GM12878 (cell line): ENCODE measurements around the gene SLU7. TPM values are rescaled to one million over a fixed set of nuclear protein-coding genes. Genes with fewer than 3 reads are reported as not detected.
A peak's percentile ranks its signal among the peaks of the same experiment; 100 is the strongest.

ENCODE experiments used
- ATF7 ChIP-seq: fragments of 450-650 bp; IDR thresholded peaks from 2 replicates; pipeline ENCODE4 v1.6.1; 2016; ENCODE audit warnings: low read depth, mild to moderate bottlenecking
- BCL11A ChIP-seq: IDR thresholded peaks from 2 replicates; pipeline ENCODE4 v1.6.1; 2011; ENCODE audit warnings: low read depth, low read length
- BRCA1 ChIP-seq: IDR thresholded peaks from 2 replicates; pipeline ENCODE4 v1.6.1; 2011; ENCODE audit warnings: low read depth, low read length, improper control_type of control experiment
- HDAC6 ChIP-seq: fragments of 200-600 bp; sonication (generic); IDR thresholded peaks from one replicate; pipeline ENCODE4 v1.8.0; 2017; ENCODE audit warnings: antibody characterized with exemption; ENCODE audit not compliant: unreplicated experiment
- HDGF ChIP-seq: fragments of 450-650 bp; IDR thresholded peaks from 2 replicates; pipeline ENCODE4 v1.6.1; 2016; ENCODE audit warnings: antibody characterized with exemption
- IKZF1 ChIP-seq: fragments of 450-650 bp; conservative IDR thresholded peaks from 2 replicates; pipeline ENCODE4 v1.6.1; 2017; ENCODE audit warnings: antibody characterized with exemption, mild to moderate bottlenecking
- PML ChIP-seq: IDR thresholded peaks from 2 replicates; pipeline ENCODE4 v1.6.1; 2012; ENCODE audit warnings: low read length, inconsistent platforms
- RELA ChIP-seq: fragments of 450-650 bp; IDR thresholded peaks from 2 replicates; pipeline ENCODE4 v1.8.0; 2014; ENCODE audit warnings: borderline replicate concordance; ENCODE audit not compliant: partially characterized antibody
- ZBED1 ChIP-seq: IDR thresholded peaks from 2 replicates; pipeline ENCODE4 v1.6.1; 2016; ENCODE audit warnings: borderline replicate concordance
- ZNF687 ChIP-seq: fragments of 450-650 bp; IDR thresholded peaks from 2 replicates; pipeline ENCODE4 v1.6.1; 2017; ENCODE audit warnings: mild to moderate bottlenecking, moderate library complexity
- polyA plus RNA-seq, 11 experiments: library from polyadenylated mRNA; depleted of rRNA in 4 of 11; unstranded in 6 of 11; stranded (reverse) in 5 of 11; fragments of >200 nt; fragmentation: Nextera tagmentation in 4 of 11; fragmentation: Illumina TruSeq in 1 of 11; extraction: Ambion mirVana in 4 of 11; extraction: Trizol in 1 of 11; gene quantifications; 1 replicate in 1 of 11; 2 replicates in 10 of 11; pipeline versions ENCODE4 v1.2.1 to v1.2.3, GENCODE V29; 2011 to 2016; ENCODE audit warnings: inconsistent platforms in 2 of 11, missing spikeins in 2 of 11, low read depth in 1 of 11
- total RNA-seq, 4 experiments: library from RNA; depleted of rRNA in 3 of 4; stranded (reverse); fragments of >200 nt in 3 of 4; fragmentation: Illumina TruSeq in 1 of 4; extraction: Trizol in 1 of 4; gene quantifications; 2 replicates each; pipeline versions ENCODE4 v1.2.1 to v1.2.3, GENCODE V29; 2013 to 2021
- TF ChIP-seq, protein P1 (sequence below): IDR thresholded peaks from 2 replicates; pipeline ENCODE4 v1.6.1; 2011; ENCODE audit warnings: borderline replicate concordance, low read depth, mild to moderate bottlenecking, moderate library complexity, low read length; ENCODE audit not compliant: insufficient read depth, poor library complexity, severe bottlenecking
- TF ChIP-seq, protein P2 (sequence below): fragments of 450-650 bp; IDR thresholded peaks from 2 replicates; pipeline ENCODE4 v1.6.1; 2017; ENCODE audit warnings: mild to moderate bottlenecking, moderate library complexity
- TF ChIP-seq, protein P3 (sequence below): IDR thresholded peaks from 2 replicates; pipeline ENCODE4 v1.6.1; 2012; ENCODE audit warnings: improper control_type of control experiment, low read depth, low read length; ENCODE audit not compliant: insufficient replicate concordance

SLU7 gene
- total and polyA plus RNA-seq, 10 of the 15 experiments (the other 5 are each of a cell fraction or from before 2014, with no cell fraction given) = 32.7 to 55.2 (median 46.6) TPM

GRCh38 chr5:160450164-160450932 lies 31.5 kb upstream of the SLU7 start (continued):
- no peak for TF ChIP-seq ZBED1
- peak; percentile 64 for TF ChIP-seq IKZF1
- peak; percentile 29; the same call in 1 of the 2 replicates for TF ChIP-seq BCL11A
- TF ChIP-seq, protein P1, sequence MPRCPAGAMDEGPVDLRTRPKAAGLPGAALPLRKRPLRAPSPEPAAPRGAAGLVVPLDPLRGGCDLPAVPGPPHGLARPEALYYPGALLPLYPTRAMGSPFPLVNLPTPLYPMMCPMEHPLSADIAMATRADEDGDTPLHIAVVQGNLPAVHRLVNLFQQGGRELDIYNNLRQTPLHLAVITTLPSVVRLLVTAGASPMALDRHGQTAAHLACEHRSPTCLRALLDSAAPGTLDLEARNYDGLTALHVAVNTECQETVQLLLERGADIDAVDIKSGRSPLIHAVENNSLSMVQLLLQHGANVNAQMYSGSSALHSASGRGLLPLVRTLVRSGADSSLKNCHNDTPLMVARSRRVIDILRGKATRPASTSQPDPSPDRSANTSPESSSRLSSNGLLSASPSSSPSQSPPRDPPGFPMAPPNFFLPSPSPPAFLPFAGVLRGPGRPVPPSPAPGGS = no peak
- no peak for TF ChIP-seq BRCA1
- no peak for TF ChIP-seq HDAC6
- no peak for TF ChIP-seq RELA
- no peak for TF ChIP-seq PML
- TF ChIP-seq, protein P2, sequence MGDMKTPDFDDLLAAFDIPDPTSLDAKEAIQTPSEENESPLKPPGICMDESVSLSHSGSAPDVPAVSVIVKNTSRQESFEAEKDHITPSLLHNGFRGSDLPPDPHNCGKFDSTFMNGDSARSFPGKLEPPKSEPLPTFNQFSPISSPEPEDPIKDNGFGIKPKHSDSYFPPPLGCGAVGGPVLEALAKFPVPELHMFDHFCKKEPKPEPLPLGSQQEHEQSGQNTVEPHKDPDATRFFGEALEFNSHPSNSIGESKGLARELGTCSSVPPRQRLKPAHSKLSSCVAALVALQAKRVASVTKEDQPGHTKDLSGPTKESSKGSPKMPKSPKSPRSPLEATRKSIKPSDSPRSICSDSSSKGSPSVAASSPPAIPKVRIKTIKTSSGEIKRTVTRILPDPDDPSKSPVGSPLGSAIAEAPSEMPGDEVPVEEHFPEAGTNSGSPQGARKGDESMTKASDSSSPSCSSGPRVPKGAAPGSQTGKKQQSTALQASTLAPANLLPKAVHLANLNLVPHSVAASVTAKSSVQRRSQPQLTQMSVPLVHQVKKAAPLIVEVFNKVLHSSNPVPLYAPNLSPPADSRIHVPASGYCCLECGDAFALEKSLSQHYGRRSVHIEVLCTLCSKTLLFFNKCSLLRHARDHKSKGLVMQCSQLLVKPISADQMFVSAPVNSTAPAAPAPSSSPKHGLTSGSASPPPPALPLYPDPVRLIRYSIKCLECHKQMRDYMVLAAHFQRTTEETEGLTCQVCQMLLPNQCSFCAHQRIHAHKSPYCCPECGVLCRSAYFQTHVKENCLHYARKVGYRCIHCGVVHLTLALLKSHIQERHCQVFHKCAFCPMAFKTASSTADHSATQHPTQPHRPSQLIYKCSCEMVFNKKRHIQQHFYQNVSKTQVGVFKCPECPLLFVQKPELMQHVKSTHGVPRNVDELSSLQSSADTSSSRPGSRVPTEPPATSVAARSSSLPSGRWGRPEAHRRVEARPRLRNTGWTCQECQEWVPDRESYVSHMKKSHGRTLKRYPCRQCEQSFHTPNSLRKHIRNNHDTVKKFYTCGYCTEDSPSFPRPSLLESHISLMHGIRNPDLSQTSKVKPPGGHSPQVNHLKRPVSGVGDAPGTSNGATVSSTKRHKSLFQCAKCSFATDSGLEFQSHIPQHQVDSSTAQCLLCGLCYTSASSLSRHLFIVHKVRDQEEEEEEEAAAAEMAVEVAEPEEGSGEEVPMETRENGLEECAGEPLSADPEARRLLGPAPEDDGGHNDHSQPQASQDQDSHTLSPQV = no peak
- TF ChIP-seq HDGF = no peak
- TF ChIP-seq, protein P3, sequence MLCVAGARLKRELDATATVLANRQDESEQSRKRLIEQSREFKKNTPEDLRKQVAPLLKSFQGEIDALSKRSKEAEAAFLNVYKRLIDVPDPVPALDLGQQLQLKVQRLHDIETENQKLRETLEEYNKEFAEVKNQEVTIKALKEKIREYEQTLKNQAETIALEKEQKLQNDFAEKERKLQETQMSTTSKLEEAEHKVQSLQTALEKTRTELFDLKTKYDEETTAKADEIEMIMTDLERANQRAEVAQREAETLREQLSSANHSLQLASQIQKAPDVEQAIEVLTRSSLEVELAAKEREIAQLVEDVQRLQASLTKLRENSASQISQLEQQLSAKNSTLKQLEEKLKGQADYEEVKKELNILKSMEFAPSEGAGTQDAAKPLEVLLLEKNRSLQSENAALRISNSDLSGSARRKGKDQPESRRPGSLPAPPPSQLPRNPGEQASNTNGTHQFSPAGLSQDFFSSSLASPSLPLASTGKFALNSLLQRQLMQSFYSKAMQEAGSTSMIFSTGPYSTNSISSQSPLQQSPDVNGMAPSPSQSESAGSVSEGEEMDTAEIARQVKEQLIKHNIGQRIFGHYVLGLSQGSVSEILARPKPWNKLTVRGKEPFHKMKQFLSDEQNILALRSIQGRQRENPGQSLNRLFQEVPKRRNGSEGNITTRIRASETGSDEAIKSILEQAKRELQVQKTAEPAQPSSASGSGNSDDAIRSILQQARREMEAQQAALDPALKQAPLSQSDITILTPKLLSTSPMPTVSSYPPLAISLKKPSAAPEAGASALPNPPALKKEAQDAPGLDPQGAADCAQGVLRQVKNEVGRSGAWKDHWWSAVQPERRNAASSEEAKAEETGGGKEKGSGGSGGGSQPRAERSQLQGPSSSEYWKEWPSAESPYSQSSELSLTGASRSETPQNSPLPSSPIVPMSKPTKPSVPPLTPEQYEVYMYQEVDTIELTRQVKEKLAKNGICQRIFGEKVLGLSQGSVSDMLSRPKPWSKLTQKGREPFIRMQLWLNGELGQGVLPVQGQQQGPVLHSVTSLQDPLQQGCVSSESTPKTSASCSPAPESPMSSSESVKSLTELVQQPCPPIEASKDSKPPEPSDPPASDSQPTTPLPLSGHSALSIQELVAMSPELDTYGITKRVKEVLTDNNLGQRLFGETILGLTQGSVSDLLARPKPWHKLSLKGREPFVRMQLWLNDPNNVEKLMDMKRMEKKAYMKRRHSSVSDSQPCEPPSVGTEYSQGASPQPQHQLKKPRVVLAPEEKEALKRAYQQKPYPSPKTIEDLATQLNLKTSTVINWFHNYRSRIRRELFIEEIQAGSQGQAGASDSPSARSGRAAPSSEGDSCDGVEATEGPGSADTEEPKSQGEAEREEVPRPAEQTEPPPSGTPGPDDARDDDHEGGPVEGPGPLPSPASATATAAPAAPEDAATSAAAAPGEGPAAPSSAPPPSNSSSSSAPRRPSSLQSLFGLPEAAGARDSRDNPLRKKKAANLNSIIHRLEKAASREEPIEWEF = no peak
- 0 out of 2 replicates have a peak, but pooled peaks have one; percentile 52 for TF ChIP-seq ZNF687
- peak; percentile 39; the same call in 1 of the 2 replicates for TF ChIP-seq ATF7
